ENCODE data around the gene CSNK2A1.

DNA sequence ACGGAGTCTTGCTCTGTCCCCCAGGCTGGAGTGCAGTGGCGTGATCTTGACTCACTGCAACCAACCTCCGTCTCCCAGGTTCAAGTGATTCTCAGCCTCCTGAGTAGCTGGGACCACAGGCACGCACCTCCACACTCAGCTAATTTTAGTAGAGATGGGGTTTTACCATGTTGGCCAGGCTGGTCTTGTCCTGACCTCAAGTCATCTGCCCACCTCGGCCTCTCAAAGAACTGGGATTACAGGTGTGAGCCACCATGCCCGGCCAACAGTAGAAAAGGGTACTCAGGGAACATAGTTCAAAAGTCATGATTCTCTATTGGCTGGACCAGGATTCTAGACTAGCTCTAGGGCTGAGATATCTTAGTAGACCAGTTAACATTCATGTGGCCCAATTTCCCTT lies 5.6 kb downstream of the CSNK2A1 start:
- TF ChIP-seq CTCF (IDR thresholded peaks at IDR 0.05) (no peak), POLR2A (IDR thresholded peaks at IDR 0.05) (no peak)

Measured in testis (tissue), 2 donors.